Fibroblast of lung (primary cell): Measurements from ENCODE around the gene TM9SF4.

Experiments
- CTCF ChIP-seq, 2 donors: IDR thresholded peaks in 1 of 2; conservative IDR thresholded peaks in 1 of 2; 1 replicate in 1 of 2; 2 replicates in 1 of 2; pipeline ENCODE4 v1.5.1; 2011 to 2012; ENCODE audit warnings: low read length in 2 of 2, control low read depth in 1 of 2, inconsistent platforms in 1 of 2, low read depth in 1 of 2, mild to moderate bottlenecking in 1 of 2
- EZH2 ChIP-seq: IDR thresholded peaks from 2 replicates; pipeline ENCODE4 v1.5.1; 2012; ENCODE audit warnings: low read length, control low read depth, mild to moderate bottlenecking; ENCODE audit errors: missing control alignments

DNA sequence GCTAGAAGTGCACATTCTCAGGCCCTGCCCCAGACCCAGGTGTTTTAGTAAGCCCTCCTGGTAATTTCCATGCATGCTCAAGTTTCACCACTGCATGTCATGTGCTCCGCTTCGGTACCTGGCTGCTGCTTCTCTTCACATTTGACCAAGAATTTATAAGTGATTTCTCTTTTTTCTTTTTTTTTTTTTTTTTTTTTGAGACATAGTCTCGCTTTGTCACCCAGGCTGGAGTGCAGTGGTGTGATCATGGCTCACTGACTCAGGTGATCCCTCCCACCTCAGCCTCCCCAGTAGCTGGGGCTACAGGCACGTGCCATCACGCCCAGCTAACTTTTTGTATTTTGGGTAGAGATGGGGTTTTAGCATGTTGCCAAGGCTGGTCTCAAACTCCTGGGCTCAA is 16.0 kb downstream of the TM9SF4 start:
- TF ChIP-seq CTCF (conservative IDR thresholded peaks at IDR 0.05 in 1 of 2, IDR thresholded peaks at IDR 0.05 in 1 of 2; ENCODE audit: low read depth in 1 of 2, low read length in 2 of 2) (no peak), EZH2 (no peak)
